Urothelium cell line (cell line): Measurements from ENCODE around the gene GDF3.
"Not testable (repeated sequence)": the region's sequence is repeated elsewhere in the genome, so short reads cannot be mapped to it uniquely, and the experiment has no call there.

Source experiments
- DNase-seq: peaks from one replicate; pipeline ENCODE4 v3.0.0; 2011; ENCODE audit warnings: low spot score, mixed read lengths
- FAIRE-seq: peaks from 2 replicates; lab custom pipeline; 2011; peaks lifted over from hg19 to GRCh38; lab: Jason Lieb, UNC

Gene GDF3

GRCh38 chr12:7695566-7696197 is at the start of gene GDF3:
Gene GDF3 (minus strand): TSS chr12:7695775. CDS start chr12:7695728, 47 bp downstream.
- peak; percentile 33 for DNase-seq
- FAIRE-seq = no peak

- no peak for DNase-seq
- FAIRE-seq = no peak
Measured at GRCh38 chr12:7732993-7733392, 37.4 kb upstream of the GDF3 start.

GRCh38 chr12:7731486-7731885 is 35.9 kb upstream of the GDF3 start:
- FAIRE-seq (peak; percentile 85), DNase-seq (no peak)

GRCh38 chr12:7730984-7731383 is 35.4 kb upstream of the GDF3 start:
- not testable (repeated sequence) for FAIRE-seq, DNase-seq

- no peak for DNase-seq
- FAIRE-seq = no peak
Measured at GRCh38 chr12:7729746-7730145, 34.2 kb upstream of the GDF3 start.

- FAIRE-seq = peak; percentile 20
- DNase-seq = no peak
Measured at GRCh38 chr12:7723926-7724325, 28.4 kb upstream of the GDF3 start.

- FAIRE-seq = no peak
- no peak for DNase-seq
Measured at GRCh38 chr12:7719946-7720730, 24.6 kb upstream of the GDF3 start.

- peak; percentile 70 for FAIRE-seq
- peak; percentile 46 for DNase-seq
Measured at GRCh38 chr12:7716381-7716780, 20.8 kb upstream of the GDF3 start.

GRCh38 chr12:7712841-7713442 is 17.4 kb upstream of the GDF3 start:
- FAIRE-seq = no peak
- no peak for DNase-seq

GRCh38 chr12:7711133-7711532 is 15.6 kb upstream of the GDF3 start, which contains the start of gene DPPA3:
Gene DPPA3 (plus strand): TSS chr12:7711433. CDS start chr12:7711571, 138 bp downstream.
- no peak for FAIRE-seq

GRCh38 chr12:7709969-7710675 is 14.5 kb upstream of the GDF3 start:
- DNase-seq (no peak), FAIRE-seq (no peak)

More at GRCh38 chr12:7711133-7711532, 15.6 kb upstream of the GDF3 start, which contains the start of gene DPPA3:
- no peak for DNase-seq

GRCh38 chr12:7705846-7706245 is 10.3 kb upstream of the GDF3 start:
- FAIRE-seq (no peak), DNase-seq (no peak)

GRCh38 chr12:7695237-7695560 is 376 bp downstream of the GDF3 start:
- DNase-seq (no peak), FAIRE-seq (no peak)

- DNase-seq (no peak), FAIRE-seq (no peak)
Measured at GRCh38 chr12:7694556-7695236, 879 bp downstream of the GDF3 start.

- DNase-seq (no peak), FAIRE-seq (no peak)
Measured at GRCh38 chr12:7693793-7694192, 1.8 kb downstream of the GDF3 start.

GRCh38 chr12:7681535-7681934 is 14.0 kb downstream of the GDF3 start:
- DNase-seq (no peak), FAIRE-seq (no peak)

- DNase-seq (no peak), FAIRE-seq (no peak)
Measured at GRCh38 chr12:7679251-7680045, 16.1 kb downstream of the GDF3 start.

GRCh38 chr12:7678744-7679143 is 16.8 kb downstream of the GDF3 start:
- DNase-seq = no peak
- FAIRE-seq = no peak

GRCh38 chr12:7677432-7677888 is 18.1 kb downstream of the GDF3 start:
- DNase-seq = peak; percentile 75
- FAIRE-seq = not testable (repeated sequence)

GRCh38 chr12:7675455-7675854 is 20.1 kb downstream of the GDF3 start:
- not testable (repeated sequence) for DNase-seq, FAIRE-seq
